HG02885 (cell line): ENCODE measurements around the gene CTNNA2.

Source experiments
- ATAC-seq: cut with Tn5 transposase; IDR thresholded peaks from one replicate; pipeline ENCODE4 v1.9.1; 2021; ENCODE audit warnings: mild to moderate bottlenecking; ENCODE audit not compliant: unreplicated experiment, poor library complexity

CTNNA2 gene

GRCh38 chr2:80242355-80242910 lies 729.6 kb downstream of the CTNNA2 start:
- no peak for ATAC-seq

GRCh38 chr2:80244905-80245584 lies 732.2 kb downstream of the CTNNA2 start:
- no peak for ATAC-seq

- ATAC-seq, result no peak
Measured at GRCh38 chr2:80246534-80246933, 733.7 kb downstream of the CTNNA2 start.

GRCh38 chr2:80247339-80247738 lies 734.5 kb downstream of the CTNNA2 start:
- no peak for ATAC-seq

- ATAC-seq, result no peak
Measured at GRCh38 chr2:80248146-80248545, 735.3 kb downstream of the CTNNA2 start.

GRCh38 chr2:80252294-80252986 lies 739.6 kb downstream of the CTNNA2 start:
- no peak for ATAC-seq

GRCh38 chr2:80255918-80256781 lies 743.3 kb downstream of the CTNNA2 start:
- no peak for ATAC-seq

GRCh38 chr2:80256782-80257167 lies 743.9 kb downstream of the CTNNA2 start:
- ATAC-seq, result no peak

GRCh38 chr2:80257450-80257849 lies 744.6 kb downstream of the CTNNA2 start:
- ATAC-seq, result no peak

GRCh38 chr2:80258341-80258740 lies 745.5 kb downstream of the CTNNA2 start:
- no peak for ATAC-seq

GRCh38 chr2:80258793-80259192 lies 745.9 kb downstream of the CTNNA2 start:
- no peak for ATAC-seq

- ATAC-seq, result no peak
Measured at GRCh38 chr2:80259292-80259691, 746.4 kb downstream of the CTNNA2 start.

- ATAC-seq, result no peak
Measured at GRCh38 chr2:80266231-80266630, 753.4 kb downstream of the CTNNA2 start.

GRCh38 chr2:80269806-80270205 lies 757.0 kb downstream of the CTNNA2 start:
- ATAC-seq, result no peak

- no peak for ATAC-seq
Measured at GRCh38 chr2:80280598-80280997, 767.7 kb downstream of the CTNNA2 start.

- no peak for ATAC-seq
Measured at GRCh38 chr2:80281049-80281448, 768.2 kb downstream of the CTNNA2 start.

- ATAC-seq, result no peak
Measured at GRCh38 chr2:80288576-80288975, 775.7 kb downstream of the CTNNA2 start.

GRCh38 chr2:80291656-80292055 lies 778.8 kb downstream of the CTNNA2 start:
- ATAC-seq, result no peak

- ATAC-seq, result no peak
Measured at GRCh38 chr2:80292474-80292873, 779.6 kb downstream of the CTNNA2 start.

GRCh38 chr2:80293039-80293438 lies 780.2 kb downstream of the CTNNA2 start:
- ATAC-seq, result no peak

- ATAC-seq, result no peak
Measured at GRCh38 chr2:80298954-80299353, 786.1 kb downstream of the CTNNA2 start.
